ENCODE data around the gene CTDSPL. TPM values are rescaled to one million over a fixed set of nuclear protein-coding genes. Genes with fewer than 3 reads are reported as not detected.
"Not testable (repeated sequence)": the region's sequence is repeated elsewhere in the genome, so short reads cannot be mapped to it uniquely, and the experiment has no call there.

CTDSPL gene
- polyA plus RNA-seq, 1 of the 3 experiments (the other 2 are of a cell fraction) = 22.1 TPM

GRCh38 chr3:37971467-37971866, 109.8 kb downstream of the CTDSPL start:
- peaks cover 0 to 3% of the 10 kb centered on the region in 2 experiments; a peak in 1 of 4 replicates for H3K4me1 ChIP-seq (ENCODE audit: control insufficient read depth in 1 of 2, insufficient read depth in 2 of 2, low read depth in 1 of 2, low read length in 1 of 2)
- ChIA-PET CTCF (interaction anchor here (1.1 to 1.3 kb wide), 3 partner anchors 14 to 375 kb away, joined by 3 to 4 read pairs (median 3); partner anchors contain the start of gene XYLB), POLR2A (no interaction called here)
- H3K9me3 ChIP-seq = no peaks in the 10 kb centered on the region
- no peak overlapping the region for H2AFZ ChIP-seq (ENCODE audit: low read depth)
- H3K4me3 ChIP-seq (ENCODE audit: low read depth in 2 of 2, low read length in 1 of 2) = no peak overlapping the region
- peaks cover 17 to 39% of the 10 kb centered on the region in 2 experiments for H3K36me3 ChIP-seq (replicated peaks in 1 of 2; ENCODE audit: control insufficient read depth in 1 of 2, insufficient read depth in 2 of 2, low read length in 1 of 2)
- H3K27ac ChIP-seq (ENCODE audit: low read depth in 2 of 2, low read length in 1 of 2) = no peak overlapping the region
- no peaks in the 10 kb centered on the region for H3K79me2 ChIP-seq (ENCODE audit: insufficient read depth)
- DNase-seq = no peak
- TF ChIP-seq RXRA (IDR thresholded peaks at IDR 0.05; ENCODE audit: borderline replicate concordance, low read depth) (no peak), TEAD4 (IDR thresholded peaks at IDR 0.05; ENCODE audit: borderline replicate concordance, insufficient read depth) (no peak), EZH2phosphoT487 (IDR thresholded peaks at IDR 0.05; ENCODE audit: borderline replicate concordance, low read depth) (no peak), EP300 (IDR thresholded peaks at IDR 0.05; ENCODE audit: borderline replicate concordance in 1 of 2, low read depth in 1 of 2, low read length in 1 of 2) (no peak), FOXM1 (IDR thresholded peaks at IDR 0.05; ENCODE audit: low read depth) (no peak), RCOR1 (IDR thresholded peaks at IDR 0.05; ENCODE audit: low read length) (no peak), NRF1 (IDR thresholded peaks at IDR 0.05; ENCODE audit: low read depth, low read length) (no peak), MEF2A (IDR thresholded peaks at IDR 0.05; ENCODE audit: borderline replicate concordance, low read depth) (no peak)
- H3K9ac ChIP-seq = no peak overlapping the region
- H3K4me2 ChIP-seq = no peak overlapping the region
- no peaks in the 10 kb centered on the region for H4K20me1 ChIP-seq (ENCODE audit: insufficient read depth)
- no peaks in the 10 kb centered on the region for H3K9me2 ChIP-seq
- no peaks in the 10 kb centered on the region for H3F3A ChIP-seq (replicated peaks; ENCODE audit: insufficient read depth)
- no peaks in the 10 kb centered on the region for H3K27me3 ChIP-seq (ENCODE audit: insufficient read depth)

- H3K27me3 ChIP-seq (ENCODE audit: insufficient read depth); H4K20me1 ChIP-seq (ENCODE audit: insufficient read depth); H3F3A ChIP-seq (replicated peaks; ENCODE audit: insufficient read depth); H3K9me3 ChIP-seq; H3K4me3 ChIP-seq (ENCODE audit: low read depth in 2 of 2, low read length in 1 of 2); H2AFZ ChIP-seq (ENCODE audit: low read depth); H3K9me2 ChIP-seq; H3K4me2 ChIP-seq; H3K9ac ChIP-seq; H3K27ac ChIP-seq (ENCODE audit: low read depth in 2 of 2, low read length in 1 of 2); H3K4me1 ChIP-seq (ENCODE audit: control insufficient read depth in 1 of 2, insufficient read depth in 2 of 2, low read depth in 1 of 2, low read length in 1 of 2); POLR2A ChIA-PET; H3K79me2 ChIP-seq (ENCODE audit: insufficient read depth); DNase-seq: not testable (repeated sequence)
- H3K36me3 ChIP-seq (replicated peaks in 1 of 2; ENCODE audit: control insufficient read depth in 1 of 2, insufficient read depth in 2 of 2, low read length in 1 of 2) = peaks cover 19 to 45% of the 10 kb centered on the region in 2 experiments
- CTCF ChIA-PET = interaction anchor here (0.6 to 1.8 kb wide), 4 partner anchors 8 to 329 kb away, joined by 3 to 6 read pairs (median 4); no protein-coding TSS in a partner anchor
- 95% methylated on average over 8 of the region's 8 CpGs for WGBS (ENCODE audit: low lambda C conversion rate)
Observed at GRCh38 chr3:37972056-37972455, 110.4 kb downstream of the CTDSPL start.

GRCh38 chr3:37973246-37974054, 111.8 kb downstream of the CTDSPL start:
- H3K79me2 ChIP-seq (ENCODE audit: insufficient read depth) = no peaks in the 10 kb centered on the region
- WGBS (ENCODE audit: low lambda C conversion rate) = 90% methylated on average over 12 of the region's 12 CpGs
- no peak for DNase-seq
- no peaks in the 10 kb centered on the region for H3K27me3 ChIP-seq (ENCODE audit: insufficient read depth)
- H2AFZ ChIP-seq (ENCODE audit: low read depth) = no peak overlapping the region
- no peak overlapping the region for H3K9ac ChIP-seq
- H3K36me3 ChIP-seq (replicated peaks in 1 of 2; ENCODE audit: control insufficient read depth in 1 of 2, insufficient read depth in 2 of 2, low read length in 1 of 2) = peaks cover 28 to 48% of the 10 kb centered on the region in 2 experiments
- no peaks in the 10 kb centered on the region for H3F3A ChIP-seq (replicated peaks; ENCODE audit: insufficient read depth)
- H3K9me3 ChIP-seq = no peaks in the 10 kb centered on the region
- ChIA-PET POLR2A (interaction anchor here (1.0 kb wide), 1 partner anchor 118 kb away, joined by 3 read pairs; no protein-coding TSS in a partner anchor), CTCF (interaction anchor here (1.0 to 4.4 kb wide), 17 partner anchors 8 to 507 kb away, joined by 3 to 31 read pairs (median 5); no protein-coding TSS in a partner anchor)
- H3K4me1 ChIP-seq (ENCODE audit: control insufficient read depth in 1 of 2, insufficient read depth in 2 of 2, low read depth in 1 of 2, low read length in 1 of 2) = no peaks in the 10 kb centered on the region; a peak in 1 of 4 replicates
- TF ChIP-seq GATA2 (CRISPR knock-in tag; IDR thresholded peaks at IDR 0.05) = no peak
- TF ChIP-seq ELF1 (IDR thresholded peaks at IDR 0.05) = no peak
- no peak for TF ChIP-seq RXRA (IDR thresholded peaks at IDR 0.05; ENCODE audit: borderline replicate concordance, low read depth)
- no peak for TF ChIP-seq TCF12 (IDR thresholded peaks at IDR 0.05)
- TF ChIP-seq MXI1 (IDR thresholded peaks at IDR 0.05; ENCODE audit: low read depth, low read length) = no peak
- TF ChIP-seq SIN3A (IDR thresholded peaks at IDR 0.05; ENCODE audit: borderline replicate concordance, low read depth, low read length) = no peak
- no peak for TF ChIP-seq TAF1 (IDR thresholded peaks at IDR 0.05; ENCODE audit: borderline replicate concordance, low read depth, low read length)
- TF ChIP-seq EZH2phosphoT487 (IDR thresholded peaks at IDR 0.05; ENCODE audit: borderline replicate concordance, low read depth) = no peak
- TF ChIP-seq POLR2AphosphoS5 (IDR thresholded peaks at IDR 0.05; ENCODE audit: low read depth, low read length) = no peak
- TF ChIP-seq CTCF (IDR thresholded peaks at IDR 0.05) = no peak
- TF ChIP-seq JUND (IDR thresholded peaks at IDR 0.05) = no peak
- no peak for TF ChIP-seq RFX5 (IDR thresholded peaks at IDR 0.05; ENCODE audit: low read length)
- no peak for TF ChIP-seq TEAD4 (IDR thresholded peaks at IDR 0.05; ENCODE audit: borderline replicate concordance, insufficient read depth)
- H3K4me3 ChIP-seq (ENCODE audit: low read depth in 2 of 2, low read length in 1 of 2) = no peak overlapping the region
- no peaks in the 10 kb centered on the region for H3K9me2 ChIP-seq
- no peak overlapping the region for H3K4me2 ChIP-seq
- no peaks in the 10 kb centered on the region for H4K20me1 ChIP-seq (ENCODE audit: insufficient read depth)
- no peak overlapping the region for H3K27ac ChIP-seq (ENCODE audit: low read depth in 2 of 2, low read length in 1 of 2)

Data from SK-N-SH (cell line).